ENCODE results near the gene KRTAP12-2.

- no peak for TF ChIP-seq CTCF (IDR thresholded peaks at IDR 0.05)
- no peak for TF ChIP-seq POLR2A (IDR thresholded peaks at IDR 0.05)
These were observed 19.5 kb upstream of the KRTAP12-2 start for GRCh38 chr21:44686000-44686781.
